Lower leg skin (tissue), 3 donors: ENCODE data around the gene ZCCHC7.

ENCODE experiments used
- POLR2A ChIP-seq, 2 donors: fragments of 450-650 bp; IDR thresholded peaks; one replicate each; pipeline ENCODE4 v1.6.1; 2016 to 2017; ENCODE audit warnings: antibody characterized with exemption in 2 of 2, mild to moderate bottlenecking in 1 of 2, moderate library complexity in 1 of 2
- TF ChIP-seq, protein P1 (sequence below), 3 donors: fragments of 450-650 bp; IDR thresholded peaks; one replicate each; pipeline ENCODE4 v1.5.1; 2016; ENCODE audit warnings: antibody characterized with exemption in 3 of 3, mild to moderate bottlenecking in 3 of 3, moderate library complexity in 2 of 3

- TF ChIP-seq, protein P1, sequence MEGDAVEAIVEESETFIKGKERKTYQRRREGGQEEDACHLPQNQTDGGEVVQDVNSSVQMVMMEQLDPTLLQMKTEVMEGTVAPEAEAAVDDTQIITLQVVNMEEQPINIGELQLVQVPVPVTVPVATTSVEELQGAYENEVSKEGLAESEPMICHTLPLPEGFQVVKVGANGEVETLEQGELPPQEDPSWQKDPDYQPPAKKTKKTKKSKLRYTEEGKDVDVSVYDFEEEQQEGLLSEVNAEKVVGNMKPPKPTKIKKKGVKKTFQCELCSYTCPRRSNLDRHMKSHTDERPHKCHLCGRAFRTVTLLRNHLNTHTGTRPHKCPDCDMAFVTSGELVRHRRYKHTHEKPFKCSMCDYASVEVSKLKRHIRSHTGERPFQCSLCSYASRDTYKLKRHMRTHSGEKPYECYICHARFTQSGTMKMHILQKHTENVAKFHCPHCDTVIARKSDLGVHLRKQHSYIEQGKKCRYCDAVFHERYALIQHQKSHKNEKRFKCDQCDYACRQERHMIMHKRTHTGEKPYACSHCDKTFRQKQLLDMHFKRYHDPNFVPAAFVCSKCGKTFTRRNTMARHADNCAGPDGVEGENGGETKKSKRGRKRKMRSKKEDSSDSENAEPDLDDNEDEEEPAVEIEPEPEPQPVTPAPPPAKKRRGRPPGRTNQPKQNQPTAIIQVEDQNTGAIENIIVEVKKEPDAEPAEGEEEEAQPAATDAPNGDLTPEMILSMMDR (IDR thresholded peaks at IDR 0.05) = no peak
- no peak for TF ChIP-seq POLR2A (IDR thresholded peaks at IDR 0.05)
These were observed 123.4 kb downstream of the ZCCHC7 start for GRCh38 chr9:37243588-37244345.
